NCI-H510A (cell line): Measurements from ENCODE around the gene STK10.

Experiments used
- DNase-seq: peaks from one replicate; lab custom pipeline; 2025; lab: John Stamatoyannopoulos, UW

STK10 gene

GRCh38 chr5:172188893-172189692 is 1.1 kb upstream of the STK10 start:
- DNase-seq = no peak

DNA sequence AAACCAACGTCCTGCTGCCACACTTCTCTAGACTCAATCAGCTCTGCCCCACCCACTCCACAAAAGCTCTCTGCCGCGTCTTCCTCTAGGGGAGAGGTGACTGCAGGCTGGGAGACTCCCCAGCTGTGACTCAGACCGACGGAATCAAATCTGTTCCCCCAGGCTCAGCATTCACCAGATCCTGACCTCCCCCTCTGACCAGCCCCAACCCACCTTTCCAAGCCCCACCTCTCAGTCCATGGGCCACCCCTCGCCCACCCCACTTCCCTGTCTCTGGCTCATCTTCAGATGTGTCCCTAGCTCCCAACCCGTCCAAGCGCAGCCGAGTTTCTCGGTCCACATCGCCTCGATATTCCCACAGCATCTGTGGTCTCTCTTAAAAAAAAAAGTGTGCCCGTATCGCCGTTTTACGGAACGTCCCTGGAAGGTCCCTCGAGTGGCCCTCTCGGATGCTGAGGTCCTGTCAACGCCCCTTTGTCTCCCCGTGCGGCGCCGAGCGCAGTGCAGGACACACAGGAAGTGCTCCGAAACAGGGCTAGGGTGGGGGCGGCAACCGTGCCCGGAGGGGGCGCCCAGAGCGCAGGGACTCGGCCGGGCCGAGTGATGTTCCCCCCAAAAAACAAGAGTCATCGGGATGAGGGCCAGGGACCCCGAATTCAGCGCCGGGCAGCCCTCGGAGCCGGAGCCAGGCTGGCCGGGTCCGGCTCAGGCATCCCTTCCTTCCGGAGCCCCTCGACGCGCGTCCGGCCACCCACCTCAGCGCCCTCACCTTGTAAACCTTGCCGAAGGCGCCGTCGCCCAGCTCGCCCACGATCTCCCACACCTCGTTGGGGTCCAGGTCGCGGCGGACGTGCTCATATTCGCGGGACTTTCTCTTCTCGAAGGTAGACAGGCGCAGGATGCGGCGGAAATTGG is 649 bp downstream of the STK10 start:
- DNase-seq = no peak

- no peak for DNase-seq
Observed at GRCh38 chr5:172186114-172186695, 1.8 kb downstream of the STK10 start.

DNA sequence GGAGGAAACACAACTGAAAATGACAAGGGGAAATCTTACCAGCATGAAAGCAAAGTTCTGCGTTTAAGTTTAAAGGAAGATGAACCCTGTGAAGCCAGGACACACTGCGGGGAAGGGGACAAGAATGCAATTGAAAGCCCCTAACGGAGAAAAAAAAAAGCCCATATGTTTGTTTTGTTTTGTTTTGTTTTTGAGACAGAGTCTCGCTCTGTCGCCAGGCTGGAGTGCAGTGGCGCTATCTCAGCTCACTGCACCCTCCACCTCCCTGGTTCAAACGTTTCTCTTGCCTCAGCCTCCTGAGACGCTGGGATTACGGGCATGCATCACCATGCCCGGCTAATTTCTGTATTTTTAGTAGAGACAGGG is 2.9 kb downstream of the STK10 start:
- DNase-seq = no peak

GRCh38 chr5:172183881-172184280 is 4.1 kb downstream of the STK10 start:
- DNase-seq = no peak

DNA sequence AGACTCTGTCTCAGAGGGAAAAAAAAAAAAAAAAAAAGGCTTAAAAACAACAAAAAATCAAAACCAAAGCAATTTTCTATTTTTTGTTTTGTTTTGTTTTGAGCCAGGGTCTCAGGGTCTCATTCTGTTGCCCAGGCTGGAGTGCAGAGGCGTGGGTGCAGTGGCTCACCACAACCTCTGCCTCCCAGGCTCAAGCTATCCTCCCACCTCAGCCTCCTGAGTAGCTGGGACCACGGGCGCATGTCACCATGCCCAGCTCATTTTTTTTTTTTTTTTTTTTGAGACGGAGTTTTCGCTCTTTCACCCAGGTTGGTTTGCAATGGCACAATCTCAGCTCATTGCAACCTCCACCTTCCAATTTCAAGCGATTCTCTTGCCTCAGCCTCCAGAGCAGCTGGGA is 5.7 kb downstream of the STK10 start:
- DNase-seq = no peak

DNA sequence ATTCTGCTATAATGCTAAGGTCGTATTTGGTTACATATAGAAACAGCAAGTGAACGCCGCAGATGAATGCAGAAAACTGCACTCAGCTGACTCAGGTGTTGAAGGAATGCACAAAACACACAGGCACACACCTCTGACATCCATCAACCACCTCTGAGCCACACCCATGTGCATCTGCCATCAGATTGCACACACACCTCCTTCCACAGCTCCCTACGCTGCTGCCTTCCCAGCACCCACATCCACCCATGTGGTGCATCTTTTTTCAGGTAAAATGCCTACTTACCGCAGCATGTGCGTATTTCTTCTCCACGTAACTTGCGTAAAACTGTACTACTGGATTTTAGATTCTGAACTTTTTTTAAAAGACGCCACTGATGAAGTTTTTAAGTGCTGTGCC is 7.1 kb downstream of the STK10 start:
- DNase-seq = no peak

- DNase-seq = no peak
Observed at GRCh38 chr5:172178991-172179989, 8.7 kb downstream of the STK10 start.

GRCh38 chr5:172178301-172178987 is 9.6 kb downstream of the STK10 start:
- DNase-seq = no peak

- DNase-seq = no peak
Observed at GRCh38 chr5:172177176-172177575, 10.8 kb downstream of the STK10 start.

DNA sequence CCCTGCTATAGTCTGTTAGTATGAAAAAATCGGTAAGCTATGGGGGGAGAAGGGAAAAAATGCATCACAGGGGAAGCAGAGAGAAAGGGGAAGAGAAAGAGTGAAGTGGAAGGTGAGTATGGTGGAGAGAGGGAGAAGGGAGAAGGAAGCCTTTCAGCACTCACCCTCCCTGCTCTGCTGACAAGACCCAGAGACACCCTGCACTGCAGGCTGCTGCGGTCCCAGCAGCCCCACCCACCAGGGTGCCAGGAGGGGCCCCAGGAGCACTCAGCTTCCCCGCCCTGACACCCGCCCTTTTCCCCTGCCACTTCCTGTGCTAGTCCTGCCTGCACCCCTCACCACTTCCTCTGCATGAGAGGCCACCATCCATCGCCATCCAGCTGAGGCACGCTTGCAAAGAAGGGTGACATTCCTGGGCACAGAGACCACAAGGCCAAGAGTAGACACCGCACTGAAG is 12.7 kb downstream of the STK10 start:
- no peak for DNase-seq

DNA sequence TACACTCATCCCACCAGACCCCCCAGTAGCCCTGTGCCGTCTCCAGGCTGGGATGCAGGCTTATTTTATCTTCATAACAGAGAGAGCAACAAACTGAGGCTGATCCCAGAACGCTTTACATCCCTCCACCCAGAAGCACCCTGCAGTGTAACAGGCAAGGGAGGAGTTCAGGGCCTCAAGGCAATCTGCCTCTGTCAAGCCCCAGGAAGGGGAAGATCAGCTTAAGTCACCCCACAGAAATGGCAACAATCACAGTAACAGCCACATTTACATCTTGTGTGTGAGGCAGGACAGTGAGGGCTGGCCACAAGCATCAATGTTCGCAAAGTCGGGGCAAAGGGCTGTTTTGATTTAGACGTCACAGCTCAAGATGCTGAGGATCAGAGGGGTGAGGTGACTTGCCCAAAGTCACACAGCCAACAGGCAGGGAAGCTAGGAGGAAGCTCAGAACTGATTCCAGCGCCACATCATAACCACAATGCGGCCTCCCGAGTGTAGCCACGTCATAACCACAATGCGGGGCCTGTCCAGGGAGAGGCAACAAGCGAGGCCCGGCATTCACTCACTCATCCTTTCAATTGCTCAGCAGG is 14.4 kb downstream of the STK10 start:
- DNase-seq = no peak

DNA sequence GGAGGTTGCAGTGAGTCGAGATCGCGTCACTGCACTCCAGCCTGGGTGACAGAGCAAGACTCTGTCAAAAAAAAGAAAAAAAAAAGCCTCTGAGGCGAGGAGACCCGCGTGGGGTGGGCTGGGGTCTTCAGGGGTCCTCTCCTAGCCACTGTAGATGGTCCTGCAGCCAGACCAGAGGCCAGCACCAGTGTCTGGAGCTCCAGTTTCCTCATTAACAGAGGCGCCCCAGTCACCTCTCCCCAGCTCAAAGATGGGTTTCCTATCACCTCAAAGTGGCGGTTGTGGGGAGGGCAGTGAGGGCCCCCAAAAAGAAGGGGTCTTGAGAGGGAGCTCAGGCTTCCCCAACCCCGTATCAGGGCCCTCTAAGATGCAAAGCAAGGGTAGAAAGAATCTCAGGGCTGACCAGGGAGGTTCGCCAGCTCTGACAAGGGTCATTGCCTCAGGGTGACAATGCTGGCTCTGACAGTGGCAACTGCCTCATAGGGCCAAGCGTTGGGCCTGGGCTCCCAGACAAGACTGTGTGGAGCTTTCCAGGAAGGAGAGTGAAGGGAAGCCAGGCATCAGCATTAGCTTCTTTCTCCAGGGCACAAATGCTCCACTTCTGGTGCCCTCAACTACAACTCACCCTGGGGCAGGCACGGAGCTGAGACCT is 15.0 kb downstream of the STK10 start:
- DNase-seq = no peak

GRCh38 chr5:172171118-172171517 is 16.9 kb downstream of the STK10 start:
- no peak for DNase-seq

- DNase-seq = no peak
Observed at GRCh38 chr5:172170251-172170701, 17.7 kb downstream of the STK10 start.

- DNase-seq = no peak
Observed at GRCh38 chr5:172169216-172169615, 18.8 kb downstream of the STK10 start.

GRCh38 chr5:172168311-172168710 is 19.7 kb downstream of the STK10 start:
- DNase-seq = no peak

- no peak for DNase-seq
Observed at GRCh38 chr5:172167895-172168294, 20.1 kb downstream of the STK10 start.

GRCh38 chr5:172166030-172166826 is 21.8 kb downstream of the STK10 start:
- DNase-seq = no peak
